ENCODE data around the gene CCL2. TPM values are rescaled to one million over a fixed set of nuclear protein-coding genes. Genes with fewer than 3 reads are reported as not detected.

The CCL2 gene
- total and polyA plus RNA-seq, 2 donors (not counting 1 experiment from before 2014, with no cell fraction given) = 4.4 TPM; not detected in 1

- Histone ChIP-seq H3K27me3 (replicated peaks in 1 of 4; ENCODE audit: control extremely low read depth in 1 of 4, control insufficient read depth in 3 of 4, insufficient read depth in 4 of 4, low read length in 3 of 4) (peaks cover 0 to 5% (median 0%) of the 10 kb centered on the region in 4 experiments), H3K4me2 (replicated peaks; ENCODE audit: low read depth, low read length, poor library complexity, severe bottlenecking) (no peak overlapping the region), H3K9ac (ENCODE audit: low read length) (no peak overlapping the region), H4K20me1 (ENCODE audit: control insufficient read depth, insufficient read depth, low read length, poor library complexity, severe bottlenecking) (no peaks in the 10 kb centered on the region), H3K4me3 (ENCODE audit: control extremely low read depth in 1 of 5, extremely low read depth in 1 of 5, insufficient read depth in 1 of 5, low read depth in 2 of 5, low read length in 4 of 5) (no peak overlapping the region), H3K9me3 (ENCODE audit: control extremely low read depth in 1 of 3, control insufficient read depth in 2 of 3, insufficient read depth in 1 of 3, low read length in 2 of 3) (no peaks in the 10 kb centered on the region), H3K4me1 (ENCODE audit: control insufficient read depth in 2 of 2, insufficient read depth in 2 of 2, low read length in 2 of 2) (no peaks in the 10 kb centered on the region), H3K36me3 (replicated peaks in 1 of 2; ENCODE audit: control extremely low read depth in 1 of 2, control insufficient read depth in 1 of 2, extremely low read depth in 1 of 2, insufficient read depth in 2 of 2, low read length in 1 of 2) (no peaks in the 10 kb centered on the region), H2AFZ (ENCODE audit: insufficient read depth, low read depth, low read length, poor library complexity, severe bottlenecking) (no peak overlapping the region), H3K79me2 (ENCODE audit: control insufficient read depth, insufficient read depth, low read length) (no peaks in the 10 kb centered on the region), H3K27ac (ENCODE audit: low read length in 2 of 2) (no peak overlapping the region)
- Mint-ChIP-seq H3K27me3 (peaks cover 37% of the 10 kb centered on the region), H3K9me3 (ENCODE audit: insufficient read depth) (peaks cover 3% of the 10 kb centered on the region), H3K4me1 (no peaks in the 10 kb centered on the region), H3K4me3 (no peak overlapping the region), H3K27ac (no peak overlapping the region)
- DNase-seq (no peak), ATAC-seq (ENCODE audit: low read depth) (no peak)
- CTCF ChIA-PET = no interaction called here
- intact Hi-C loops (cut with micrococcal nuclease) = no loop called here
- TF ChIP-seq CTCF (IDR thresholded peaks at IDR 0.05) (no peak), EZH2 (IDR thresholded peaks at IDR 0.05; ENCODE audit: borderline replicate concordance, insufficient read depth, low read depth, low read length, poor library complexity, severe bottlenecking) (no peak)
- WGBS (ENCODE audit: insufficient coverage) = 71% methylated on average over 4 of the region's 4 CpGs
- POLR2A ChIA-PET = no interaction called here
These were observed 35.5 kb downstream of the CCL2 start for GRCh38 chr17:34290586-34290985.

GRCh38 chr17:34291721-34292348, 36.8 kb downstream of the CCL2 start:
- H3K27me3 ChIP-seq (replicated peaks in 1 of 4; ENCODE audit: control extremely low read depth in 1 of 4, control insufficient read depth in 3 of 4, insufficient read depth in 4 of 4, low read length in 3 of 4) = peaks cover 0 to 5% (median 0%) of the 10 kb centered on the region in 4 experiments
- no peaks in the 10 kb centered on the region for H3K9me3 ChIP-seq (ENCODE audit: control extremely low read depth in 1 of 3, control insufficient read depth in 2 of 3, insufficient read depth in 1 of 3, low read length in 2 of 3)
- H3K27ac ChIP-seq (ENCODE audit: low read length in 2 of 2) = no peak overlapping the region
- Mint-ChIP-seq H3K9me3 (ENCODE audit: insufficient read depth) (peaks cover 3% of the 10 kb centered on the region), H3K27ac (no peak overlapping the region), H3K4me3 (no peak overlapping the region), H3K27me3 (peaks cover 37% of the 10 kb centered on the region), H3K4me1 (no peaks in the 10 kb centered on the region)
- no peak overlapping the region for H3K4me3 ChIP-seq (ENCODE audit: control extremely low read depth in 1 of 5, extremely low read depth in 1 of 5, insufficient read depth in 1 of 5, low read depth in 2 of 5, low read length in 4 of 5)
- no peak overlapping the region for H3K4me2 ChIP-seq (replicated peaks; ENCODE audit: low read depth, low read length, poor library complexity, severe bottlenecking)
- CTCF ChIA-PET = no interaction called here
- H4K20me1 ChIP-seq (ENCODE audit: control insufficient read depth, insufficient read depth, low read length, poor library complexity, severe bottlenecking) = no peaks in the 10 kb centered on the region
- H3K36me3 ChIP-seq (replicated peaks in 1 of 2; ENCODE audit: control extremely low read depth in 1 of 2, control insufficient read depth in 1 of 2, extremely low read depth in 1 of 2, insufficient read depth in 2 of 2, low read length in 1 of 2) = no peaks in the 10 kb centered on the region
- TF ChIP-seq EZH2 (IDR thresholded peaks at IDR 0.05; ENCODE audit: borderline replicate concordance, insufficient read depth, low read depth, low read length, poor library complexity, severe bottlenecking) (no peak), CTCF (IDR thresholded peaks at IDR 0.05) (no peak)
- intact Hi-C loops (cut with micrococcal nuclease) = no loop called here
- no peak overlapping the region for H2AFZ ChIP-seq (ENCODE audit: insufficient read depth, low read depth, low read length, poor library complexity, severe bottlenecking)
- 71% methylated on average over 2 of the region's 6 CpGs for WGBS (ENCODE audit: insufficient coverage)
- POLR2A ChIA-PET = no interaction called here
- no peaks in the 10 kb centered on the region for H3K4me1 ChIP-seq (ENCODE audit: control insufficient read depth in 2 of 2, insufficient read depth in 2 of 2, low read length in 2 of 2)
- no peak overlapping the region for H3K9ac ChIP-seq (ENCODE audit: low read length)
- DNase-seq = no peak
- H3K79me2 ChIP-seq (ENCODE audit: control insufficient read depth, insufficient read depth, low read length) = no peaks in the 10 kb centered on the region
- no peak for ATAC-seq (ENCODE audit: low read depth)

All from B cell (primary cell).